Spleen (tissue), 11 donors: ENCODE data around the gene BTBD16. TPM values are rescaled to one million over a fixed set of nuclear protein-coding genes. Genes with fewer than 3 reads are reported as not detected.

Source experiments
- DNase-seq: peaks from one replicate; pipeline ENCODE4 v3.0.0-alpha.2; 2020
- H3K27ac ChIP-seq, 8 donors: fragments of 200-600 bp; sonication (generic) in 7 of 8; 1 replicate in 4 of 8; 2 replicates in 4 of 8; pipeline versions ENCODE4 v1.5.0 to v1.8.0; 2016 to 2021; ENCODE audit warnings: inconsistent platforms in 4 of 8, mild to moderate bottlenecking in 4 of 8, moderate library complexity in 1 of 8
- H3K27me3 ChIP-seq, 7 donors: fragments of 200-600 bp; sonication (generic) in 6 of 7; replicated peaks in 1 of 7; 1 replicate in 4 of 7; 2 replicates in 3 of 7; pipeline versions ENCODE4 v1.5.0 to v1.8.0; 2016 to 2021; ENCODE audit warnings: inconsistent platforms in 3 of 7, mild to moderate bottlenecking in 1 of 7
- H3K36me3 ChIP-seq, 6 donors: fragments of 200-600 bp; sonication (generic) in 5 of 6; 1 replicate in 4 of 6; 2 replicates in 2 of 6; pipeline versions ENCODE4 v1.5.0 to v1.8.0; 2016 to 2021; ENCODE audit warnings: inconsistent platforms in 2 of 6
- H3K4me1 ChIP-seq, 6 donors: fragments of 200-600 bp; sonication (generic) in 5 of 6; 1 replicate in 3 of 6; 2 replicates in 3 of 6; pipeline versions ENCODE4 v1.5.0 to v1.8.0; 2016 to 2021; ENCODE audit warnings: inconsistent platforms in 3 of 6
- H3K4me3 ChIP-seq, 8 donors: fragments of 200-600 bp; sonication (generic) in 7 of 8; 1 replicate in 4 of 8; 2 replicates in 4 of 8; pipeline versions ENCODE4 v1.5.0 to v1.8.0; 2016 to 2021; ENCODE audit warnings: inconsistent platforms in 4 of 8, mild to moderate bottlenecking in 4 of 8, moderate library complexity in 2 of 8
- H3K9me3 ChIP-seq, 8 donors: fragments of 200-600 bp; sonication (generic) in 7 of 8; 1 replicate in 4 of 8; 2 replicates in 4 of 8; pipeline versions ENCODE4 v1.5.0 to v1.8.0; 2016 to 2021; ENCODE audit warnings: inconsistent platforms in 4 of 8
- POLR2A ChIP-seq, 3 donors: fragments of 450-650 bp; IDR thresholded peaks; one replicate each; pipeline ENCODE4 v1.5.1; 2017; ENCODE audit warnings: antibody characterized with exemption in 3 of 3, mild to moderate bottlenecking in 1 of 3
- POLR2AphosphoS5 ChIP-seq, 3 donors: sonication (generic); formaldehyde crosslinking; IDR thresholded peaks; one replicate each; pipeline ENCODE4 v1.5.1; 2017; ENCODE audit warnings: antibody characterized with exemption in 3 of 3
- WGBS, 5 donors: extraction: QIAGEN DNeasy Blood & Tissue Kit in 3 of 5; methylation state at CpG; one replicate each; pipeline versions ENCODE4 v1.1.5 to v1.1.7; 2013 to 2018; 5-methylcytosine and 5-hydroxymethylcytosine counted together
- intact Hi-C: fragments of 100-400 bp; cut with DNase I; formaldehyde crosslinking; loops from one replicate; pipeline ENCODE4 v1.15.0; 2023; ENCODE audit warnings: low total_unique reads
- polyA plus RNA-seq, 3 donors: library from polyadenylated mRNA; stranded (reverse); fragments of 200-250 nt; gene quantifications; one replicate each; pipeline ENCODE4 v1.2.1, GENCODE V29; 2013
- total RNA-seq, 7 donors: library from RNA; depleted of rRNA in 3 of 7; stranded (reverse); fragments of >200 nt in 3 of 7; fragmentation: NEBNext Ultra II Directional in 4 of 7; extraction: Animal tissue kit (Norgen Biotek cat#: 25700) in 4 of 7; gene quantifications; one replicate each; pipeline versions ENCODE4 v1.1.0 to v1.2.1, GENCODE V29; 2016 to 2021
- TF ChIP-seq, protein P1 (sequence below), 11 experiments: fragments of 200-600 bp in 7 of 11; fragments of 450-650 bp in 4 of 11; sonication (generic) in 4 of 11; IDR thresholded peaks in 8 of 11; conservative IDR thresholded peaks in 3 of 11; 1 replicate in 7 of 11; 2 replicates in 4 of 11; pipeline versions ENCODE4 v1.4.0 to v1.8.0; 2016 to 2021; ENCODE audit warnings: antibody characterized with exemption in 11 of 11, inconsistent platforms in 4 of 11, mild to moderate bottlenecking in 1 of 11
- donor health status: healthy with polysubstance abuse.
- donor health status: DM: no; HTN: no; CAD: no; lungs with moderate emphysema.
- donor health status: DM: no; HTN: no; CAD: no.
- donor health status: Bipolar disorder and iron deficiency.
- donor health status: healthy.
- donor health status: DM: no; HTN: no; CAD: no.
- donor health status: DM: yes; HTN: yes; CAD: no.

BTBD16 gene
- total and polyA plus RNA-seq, 10 donors: 0.04 to 0.10 TPM; not detected in 8

DNA sequence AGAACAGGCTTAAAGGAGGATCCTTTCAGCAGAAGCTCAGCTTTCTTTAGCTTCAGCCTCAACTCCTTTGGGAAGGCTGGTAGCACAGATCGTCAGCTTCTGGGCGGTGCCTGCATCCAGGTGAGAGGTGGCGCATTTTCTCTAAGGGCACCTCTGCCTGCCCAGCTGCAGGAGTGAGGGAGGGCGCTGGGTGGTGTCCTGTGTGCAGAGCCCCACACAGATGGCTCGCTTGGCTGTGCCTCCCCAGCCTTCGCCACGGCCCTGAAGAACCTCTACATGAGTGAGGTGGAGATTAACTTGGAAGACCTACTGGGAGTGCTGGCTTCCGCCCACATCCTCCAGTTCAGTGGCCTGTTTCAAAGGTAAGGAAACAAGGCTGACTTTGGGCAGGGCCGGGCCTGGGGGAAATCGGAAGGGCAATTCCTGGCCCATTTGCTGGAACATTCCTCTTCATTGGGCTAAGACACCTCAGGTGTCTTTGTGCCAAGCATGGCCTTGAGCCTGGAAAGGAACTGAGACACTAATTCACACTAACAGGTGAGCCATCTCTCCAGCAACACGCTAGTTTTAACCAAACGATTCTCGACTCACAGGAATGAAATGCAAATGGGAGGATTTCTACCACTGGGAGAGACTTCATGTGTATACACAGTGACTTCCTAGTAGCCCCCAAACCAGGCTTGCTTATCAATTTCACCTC, 19.9 kb downstream of the BTBD16 start:
- WGBS, 5 donors: 85 to 95% (median 88%) methylated on average over 13 of the region's 13 CpGs
- H3K4me3 ChIP-seq: no peak overlapping the region
- intact Hi-C loops: no loop called here

DNA sequence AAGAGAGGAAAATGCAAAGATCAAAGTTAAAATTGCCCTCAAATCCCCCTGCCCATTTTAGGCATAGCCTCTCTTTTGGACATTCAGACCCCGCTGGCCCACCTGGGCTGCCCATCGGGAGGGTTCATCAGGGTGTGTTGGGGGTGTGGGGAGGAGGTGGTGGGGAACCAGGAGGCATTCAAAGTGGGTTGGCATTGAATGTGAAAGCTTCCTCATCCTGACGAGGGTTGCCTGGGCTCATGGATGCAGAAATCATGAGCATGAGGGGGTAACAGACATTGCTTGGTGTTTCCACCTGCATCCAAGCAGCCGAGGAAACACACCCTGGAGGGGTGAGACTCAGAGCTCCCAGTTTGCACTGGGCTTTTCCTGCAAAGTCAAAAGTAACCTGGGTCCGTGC, 20.6 kb downstream of the BTBD16 start:
- Histone ChIP-seq H3K9me3 (no peaks in the 10 kb centered on the region), H3K36me3 (no peaks in the 10 kb centered on the region), H3K4me1 (no peaks in the 10 kb centered on the region), H3K27ac (no peak overlapping the region), H3K4me3 (no peak overlapping the region), H3K27me3 (peaks cover 0 to 12% (median 0%) of the 10 kb centered on the region in 7 donors)
- TF ChIP-seq, protein P1, sequence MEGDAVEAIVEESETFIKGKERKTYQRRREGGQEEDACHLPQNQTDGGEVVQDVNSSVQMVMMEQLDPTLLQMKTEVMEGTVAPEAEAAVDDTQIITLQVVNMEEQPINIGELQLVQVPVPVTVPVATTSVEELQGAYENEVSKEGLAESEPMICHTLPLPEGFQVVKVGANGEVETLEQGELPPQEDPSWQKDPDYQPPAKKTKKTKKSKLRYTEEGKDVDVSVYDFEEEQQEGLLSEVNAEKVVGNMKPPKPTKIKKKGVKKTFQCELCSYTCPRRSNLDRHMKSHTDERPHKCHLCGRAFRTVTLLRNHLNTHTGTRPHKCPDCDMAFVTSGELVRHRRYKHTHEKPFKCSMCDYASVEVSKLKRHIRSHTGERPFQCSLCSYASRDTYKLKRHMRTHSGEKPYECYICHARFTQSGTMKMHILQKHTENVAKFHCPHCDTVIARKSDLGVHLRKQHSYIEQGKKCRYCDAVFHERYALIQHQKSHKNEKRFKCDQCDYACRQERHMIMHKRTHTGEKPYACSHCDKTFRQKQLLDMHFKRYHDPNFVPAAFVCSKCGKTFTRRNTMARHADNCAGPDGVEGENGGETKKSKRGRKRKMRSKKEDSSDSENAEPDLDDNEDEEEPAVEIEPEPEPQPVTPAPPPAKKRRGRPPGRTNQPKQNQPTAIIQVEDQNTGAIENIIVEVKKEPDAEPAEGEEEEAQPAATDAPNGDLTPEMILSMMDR (IDR thresholded peaks at IDR 0.05 in 8 of 11, conservative IDR thresholded peaks at IDR 0.05 in 3 of 11): no peak
- no peak for TF ChIP-seq POLR2A (IDR thresholded peaks at IDR 0.05)
- DNase-seq: no peak
- WGBS, 5 donors: 77 to 89% (median 87%) methylated on average over 4 to 5 of the region's 5 CpGs
- intact Hi-C loops: no loop called here

More for the DNA sequence above, 19.9 kb downstream of the BTBD16 start:
- peaks cover 0 to 12% (median 0%) of the 10 kb centered on the region in 7 donors for H3K27me3 ChIP-seq
- no peaks in the 10 kb centered on the region for H3K9me3 ChIP-seq
- H3K4me1 ChIP-seq: no peaks in the 10 kb centered on the region
- H3K36me3 ChIP-seq: no peaks in the 10 kb centered on the region
- no peak for DNase-seq
- no peak overlapping the region for H3K27ac ChIP-seq
- TF ChIP-seq, protein P1 (IDR thresholded peaks at IDR 0.05 in 8 of 11, conservative IDR thresholded peaks at IDR 0.05 in 3 of 11): no peak
- TF ChIP-seq POLR2AphosphoS5 (IDR thresholded peaks at IDR 0.05) (no peak), POLR2A (IDR thresholded peaks at IDR 0.05) (no peak)

GRCh38 chr10:122292376-122292775, 21.3 kb downstream of the BTBD16 start:
- DNase-seq: no peak
- Histone ChIP-seq H3K27ac (no peak overlapping the region), H3K9me3 (no peaks in the 10 kb centered on the region), H3K27me3 (peaks cover 0 to 16% (median 0%) of the 10 kb centered on the region in 7 donors), H3K36me3 (no peaks in the 10 kb centered on the region), H3K4me3 (no peak overlapping the region), H3K4me1 (no peaks in the 10 kb centered on the region)
- WGBS, 5 donors: 78 to 83% (median 81%) methylated on average over 3 of the region's 3 CpGs
- intact Hi-C loops: no loop called here
- TF ChIP-seq, protein P1 (IDR thresholded peaks at IDR 0.05 in 8 of 11, conservative IDR thresholded peaks at IDR 0.05 in 3 of 11): no peak
- TF ChIP-seq POLR2AphosphoS5 (IDR thresholded peaks at IDR 0.05) (no peak), POLR2A (IDR thresholded peaks at IDR 0.05) (no peak)

GRCh38 chr10:122293156-122293960, 22.3 kb downstream of the BTBD16 start:
- TF ChIP-seq POLR2AphosphoS5 (IDR thresholded peaks at IDR 0.05) (no peak), POLR2A (IDR thresholded peaks at IDR 0.05) (no peak)
- TF ChIP-seq, protein P1 (IDR thresholded peaks at IDR 0.05 in 8 of 11, conservative IDR thresholded peaks at IDR 0.05 in 3 of 11): no peak

More at GRCh38 chr10:122293156-122293960, 22.3 kb downstream of the BTBD16 start:
- H3K36me3 ChIP-seq: no peaks in the 10 kb centered on the region
- H3K27ac ChIP-seq: no peak overlapping the region
- H3K9me3 ChIP-seq: no peaks in the 10 kb centered on the region
- 64 to 79% (median 74%) methylated on average over 10 of the region's 10 CpGs for WGBS, 5 donors
- intact Hi-C loops: no loop called here
- peaks cover 0 to 22% (median 0%) of the 10 kb centered on the region in 7 donors for H3K27me3 ChIP-seq
- H3K4me1 ChIP-seq: no peaks in the 10 kb centered on the region
- DNase-seq: no peak
- no peak overlapping the region for H3K4me3 ChIP-seq
